Measurements from ENCODE around the gene TMEM45B. TPM values are rescaled to one million over a fixed set of nuclear protein-coding genes. Genes with fewer than 3 reads are reported as not detected.

The TMEM45B gene
- total RNA-seq, 1 donor from 2014 or later = not detected

GRCh38 chr11:129852125-129852740 is 36.6 kb downstream of the TMEM45B start:
- Mint-ChIP-seq H3K4me1 (ENCODE audit: unreplicated experiment) (no peaks in the 10 kb centered on the region), H3K27ac (ENCODE audit: unreplicated experiment) (no peak overlapping the region), H3K36me3 (ENCODE audit: unreplicated experiment) (no peaks in the 10 kb centered on the region), H3K4me3 (ENCODE audit: unreplicated experiment) (no peak overlapping the region), H3K27me3 (ENCODE audit: unreplicated experiment) (peaks cover 11% of the 10 kb centered on the region), H3K9me3 (ENCODE audit: unreplicated experiment) (no peaks in the 10 kb centered on the region)
- no peak for TF ChIP-seq CTCF (IDR thresholded peaks at IDR 0.05)
- no peak for DNase-seq (ENCODE audit: extremely low spot score, unreplicated experiment)

DNA sequence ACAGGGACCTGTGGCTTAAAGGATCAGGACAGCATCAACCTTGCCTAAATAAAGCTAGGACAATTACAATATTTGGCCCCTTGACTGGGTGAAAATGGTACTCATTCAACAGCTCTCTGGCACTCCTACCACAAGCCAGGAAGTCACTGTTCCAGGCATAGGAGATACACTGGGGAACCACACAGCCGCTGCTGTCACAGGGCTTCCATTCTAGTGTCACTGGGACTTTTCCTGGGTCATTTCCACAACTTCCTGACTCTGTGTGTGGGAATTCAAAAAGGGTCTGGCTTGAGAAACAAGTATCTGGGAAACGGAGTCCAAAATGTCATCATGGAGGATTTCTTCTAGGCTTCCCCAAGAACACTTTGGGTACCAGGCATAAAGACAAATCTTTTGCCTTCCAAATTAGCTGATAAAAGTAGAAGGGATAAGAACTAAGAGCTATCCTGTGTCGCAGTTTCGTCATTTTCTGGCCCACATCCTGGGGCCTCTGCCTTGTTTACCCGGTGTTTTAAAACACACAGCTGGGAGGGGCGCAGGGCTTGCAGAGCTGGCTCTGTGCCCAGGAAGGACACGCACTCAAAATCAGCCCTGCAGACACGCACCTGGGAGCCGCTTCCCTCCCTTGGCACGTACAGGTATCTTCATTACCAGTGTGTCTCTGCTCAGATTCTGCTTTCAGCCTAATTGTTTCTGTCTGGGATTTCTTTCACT is 38.0 kb downstream of the TMEM45B start:
- no peak overlapping the region for H3K27ac Mint-ChIP-seq (ENCODE audit: unreplicated experiment)
- no peaks in the 10 kb centered on the region for H3K9me3 Mint-ChIP-seq (ENCODE audit: unreplicated experiment)
- peaks cover 11% of the 10 kb centered on the region for H3K27me3 Mint-ChIP-seq (ENCODE audit: unreplicated experiment)

GRCh38 chr11:129854232-129854805 is 38.7 kb downstream of the TMEM45B start:
- Mint-ChIP-seq H3K9me3 (ENCODE audit: unreplicated experiment) (no peaks in the 10 kb centered on the region), H3K27me3 (ENCODE audit: unreplicated experiment) (peaks cover 11% of the 10 kb centered on the region), H3K36me3 (ENCODE audit: unreplicated experiment) (peaks cover 5% of the 10 kb centered on the region), H3K4me3 (ENCODE audit: unreplicated experiment) (no peak overlapping the region), H3K4me1 (ENCODE audit: unreplicated experiment) (no peaks in the 10 kb centered on the region), H3K27ac (ENCODE audit: unreplicated experiment) (no peak overlapping the region)
- no peak for DNase-seq (ENCODE audit: extremely low spot score, unreplicated experiment)
- no peak for TF ChIP-seq CTCF (IDR thresholded peaks at IDR 0.05)

More for the DNA sequence above, 38.0 kb downstream of the TMEM45B start:
- Mint-ChIP-seq H3K4me3 (ENCODE audit: unreplicated experiment) (no peak overlapping the region), H3K36me3 (ENCODE audit: unreplicated experiment) (peaks cover 2% of the 10 kb centered on the region), H3K4me1 (ENCODE audit: unreplicated experiment) (no peaks in the 10 kb centered on the region)
- DNase-seq (ENCODE audit: extremely low spot score, unreplicated experiment) = no peak
- no peak for TF ChIP-seq CTCF (IDR thresholded peaks at IDR 0.05)

DNA sequence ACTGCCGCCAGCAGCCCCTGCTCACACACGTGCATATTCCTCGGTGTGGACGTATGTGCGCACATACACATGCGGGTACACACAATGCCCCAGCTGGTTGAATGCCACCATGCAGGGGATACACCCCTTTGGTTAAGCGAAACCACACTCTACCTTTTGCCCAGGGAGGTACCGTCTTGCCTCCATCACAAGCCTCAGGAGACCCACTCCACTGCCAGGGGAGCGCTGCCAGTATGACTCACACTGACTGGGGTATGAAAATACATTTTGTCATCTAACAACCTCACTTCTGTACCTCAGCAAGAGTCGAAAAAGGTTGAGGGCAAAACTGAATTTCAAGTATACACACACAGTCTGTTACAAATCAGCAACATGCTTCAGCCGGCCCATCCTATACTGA is 39.4 kb downstream of the TMEM45B start:
- no peak for TF ChIP-seq CTCF (IDR thresholded peaks at IDR 0.05)
- Mint-ChIP-seq H3K27me3 (ENCODE audit: unreplicated experiment) (peaks cover 11% of the 10 kb centered on the region), H3K4me3 (ENCODE audit: unreplicated experiment) (no peak overlapping the region), H3K9me3 (ENCODE audit: unreplicated experiment) (no peaks in the 10 kb centered on the region), H3K36me3 (ENCODE audit: unreplicated experiment) (peaks cover 11% of the 10 kb centered on the region), H3K27ac (ENCODE audit: unreplicated experiment) (no peak overlapping the region), H3K4me1 (ENCODE audit: unreplicated experiment) (no peaks in the 10 kb centered on the region)
- no peak for DNase-seq (ENCODE audit: extremely low spot score, unreplicated experiment)

GRCh38 chr11:129856036-129856435 is 40.4 kb downstream of the TMEM45B start:
- Mint-ChIP-seq H3K27me3 (ENCODE audit: unreplicated experiment) (peaks cover 5% of the 10 kb centered on the region), H3K4me1 (ENCODE audit: unreplicated experiment) (no peaks in the 10 kb centered on the region), H3K4me3 (ENCODE audit: unreplicated experiment) (no peak overlapping the region)

More at GRCh38 chr11:129856036-129856435, 40.4 kb downstream of the TMEM45B start:
- H3K9me3 Mint-ChIP-seq (ENCODE audit: unreplicated experiment) = no peaks in the 10 kb centered on the region
- TF ChIP-seq CTCF (IDR thresholded peaks at IDR 0.05) = no peak
- H3K27ac Mint-ChIP-seq (ENCODE audit: unreplicated experiment) = no peak overlapping the region
- no peak for DNase-seq (ENCODE audit: extremely low spot score, unreplicated experiment)
- peaks cover 11% of the 10 kb centered on the region for H3K36me3 Mint-ChIP-seq (ENCODE audit: unreplicated experiment)

All from osteocyte (in vitro differentiated cells).